Parathyroid adenoma (tissue), 2 donors: ENCODE measurements around the gene KIAA0753.

ENCODE experiments used
- H2AFZ ChIP-seq: fragments of 300-600 bp; sonication (generic); one replicate; pipeline ENCODE4 v1.7.0; 2017; ENCODE audit warnings: antibody characterized with exemption, mild to moderate bottlenecking
- H3K27ac ChIP-seq: fragments of 300-600 bp; sonication (generic); one replicate; pipeline ENCODE4 v1.7.0; 2017
- H3K27me3 ChIP-seq: fragments of 300-600 bp; sonication (generic); one replicate; pipeline ENCODE4 v1.7.0; 2017; ENCODE audit warnings: low read length; ENCODE audit not compliant: control insufficient read depth, insufficient read depth
- H3K36me3 ChIP-seq: fragments of 300-600 bp; sonication (generic); one replicate; pipeline ENCODE4 v1.7.0; 2017; ENCODE audit warnings: low read length; ENCODE audit not compliant: control insufficient read depth, insufficient read depth
- H3K4me1 ChIP-seq: fragments of 300-600 bp; sonication (generic); one replicate; pipeline ENCODE4 v1.7.0; 2017; ENCODE audit warnings: control low read depth
- H3K4me2 ChIP-seq: fragments of 300-600 bp; sonication (generic); one replicate; pipeline ENCODE4 v1.7.0; 2017; ENCODE audit warnings: low read length
- H3K4me3 ChIP-seq: fragments of 300-600 bp; sonication (generic); one replicate; pipeline ENCODE4 v1.7.0; 2017; ENCODE audit warnings: low read depth, low read length
- H3K79me2 ChIP-seq: fragments of 300-600 bp; sonication (generic); one replicate; pipeline ENCODE4 v1.7.0; 2017; ENCODE audit warnings: control low read depth
- H3K9ac ChIP-seq: fragments of 300-600 bp; sonication (generic); one replicate; pipeline ENCODE4 v1.7.0; 2017; ENCODE audit warnings: mild to moderate bottlenecking
- H3K9me3 ChIP-seq: fragments of 300-600 bp; sonication (generic); one replicate; pipeline ENCODE4 v1.7.0; 2017; ENCODE audit warnings: low read length; ENCODE audit not compliant: control insufficient read depth
- CTCF ChIP-seq: fragments of 300-600 bp; sonication (generic); IDR thresholded peaks from one replicate; pipeline ENCODE4 v1.7.0; 2017; ENCODE audit warnings: antibody characterized with exemption, mild to moderate bottlenecking
- donor health status: primary hyperparathyroidism.

KIAA0753 gene

DNA sequence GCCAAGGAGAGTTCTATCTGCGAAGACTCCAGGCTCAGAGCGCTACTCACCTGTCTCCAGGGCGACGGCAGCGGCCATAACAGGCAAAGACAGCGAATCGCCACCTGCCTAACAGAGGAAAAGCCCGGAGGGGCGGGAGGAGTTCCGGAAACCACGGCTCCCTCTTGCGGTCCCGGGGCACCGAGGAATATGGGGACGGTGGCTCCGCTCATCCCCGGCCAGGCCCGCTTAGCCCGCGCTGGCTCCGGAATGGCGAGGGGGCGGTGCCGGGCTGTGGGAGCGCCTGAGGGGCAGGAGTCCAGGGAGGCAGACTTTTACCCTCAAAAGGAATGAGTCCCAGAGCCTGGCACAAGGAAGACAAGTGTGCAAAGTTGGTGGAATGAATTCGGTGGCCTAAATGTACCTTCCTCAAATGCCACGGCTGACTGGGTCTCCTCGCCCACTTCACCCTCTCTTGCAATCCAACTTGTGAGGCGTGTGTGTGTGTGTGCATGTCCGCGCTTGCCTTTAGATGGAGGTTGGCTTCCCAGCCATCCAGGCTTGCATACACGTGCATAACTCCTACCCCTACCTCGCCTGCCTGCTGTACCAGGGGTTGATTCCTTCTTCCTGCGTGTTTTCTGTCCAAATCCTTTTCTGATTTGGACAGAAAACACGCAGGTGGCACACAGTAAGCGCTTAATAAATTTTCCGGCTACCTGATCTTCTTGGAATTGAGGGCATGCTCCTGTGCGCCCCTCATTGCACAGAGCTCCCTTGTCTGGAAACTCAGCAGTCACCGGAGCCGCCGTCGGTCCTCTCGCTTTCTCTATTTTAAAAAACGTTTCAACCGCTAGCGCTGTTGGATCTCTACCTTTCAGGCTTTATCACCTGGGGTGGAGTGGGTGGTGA is 14.6 kb upstream of the KIAA0753 start:
- H3K4me2 ChIP-seq = peak overlapping the region; percentile 61
- no peak for TF ChIP-seq CTCF
- H3K9ac ChIP-seq = no peak overlapping the region
- no peak overlapping the region for H2AFZ ChIP-seq
- H3K36me3 ChIP-seq = no peaks in the 10 kb centered on the region
- H3K79me2 ChIP-seq = no peaks in the 10 kb centered on the region
- no peaks in the 10 kb centered on the region for H3K9me3 ChIP-seq
- H3K4me3 ChIP-seq = peak overlapping the region; percentile 46
- no peak overlapping the region for H3K27ac ChIP-seq
- no peaks in the 10 kb centered on the region for H3K27me3 ChIP-seq
- H3K4me1 ChIP-seq = peaks cover 5% of the 10 kb centered on the region

DNA sequence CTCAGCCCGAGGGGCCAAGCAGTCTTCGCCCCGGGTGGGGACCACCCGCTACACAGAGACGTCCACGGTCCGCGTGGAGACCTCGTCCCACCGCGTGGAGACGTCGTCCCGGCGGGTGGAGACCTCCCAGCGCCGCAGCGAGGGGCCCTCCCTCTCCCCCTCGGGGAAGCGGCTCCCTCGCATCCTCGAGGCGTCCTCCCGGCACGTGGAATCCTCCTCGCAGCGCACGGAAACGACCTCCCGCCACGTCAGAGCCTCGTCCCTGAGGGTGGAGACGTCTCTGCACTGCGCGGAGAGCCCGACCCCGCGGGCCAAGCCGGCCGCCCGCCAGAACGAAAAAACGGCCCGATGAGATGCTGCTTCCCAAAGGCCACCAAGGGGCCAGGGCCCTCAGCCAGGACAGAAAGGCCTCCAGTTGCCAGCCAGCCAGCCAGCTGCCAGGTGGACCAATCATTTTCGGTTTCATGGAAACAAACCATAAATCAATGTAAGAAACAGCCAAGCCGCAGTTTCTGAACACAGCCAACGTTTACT is 11.5 kb upstream of the KIAA0753 start:
- Histone ChIP-seq H3K36me3 (no peaks in the 10 kb centered on the region), H3K9ac (no peak overlapping the region), H3K27me3 (no peaks in the 10 kb centered on the region), H3K4me2 (peak overlapping the region; percentile 97), H3K9me3 (no peaks in the 10 kb centered on the region), H3K79me2 (peaks cover 4% of the 10 kb centered on the region), H3K4me3 (peak overlapping the region; percentile 99), H3K27ac (peak overlapping the region; percentile 90), H3K4me1 (peaks cover 6% of the 10 kb centered on the region), H2AFZ (peak overlapping the region; percentile 97)
- no peak for TF ChIP-seq CTCF

DNA sequence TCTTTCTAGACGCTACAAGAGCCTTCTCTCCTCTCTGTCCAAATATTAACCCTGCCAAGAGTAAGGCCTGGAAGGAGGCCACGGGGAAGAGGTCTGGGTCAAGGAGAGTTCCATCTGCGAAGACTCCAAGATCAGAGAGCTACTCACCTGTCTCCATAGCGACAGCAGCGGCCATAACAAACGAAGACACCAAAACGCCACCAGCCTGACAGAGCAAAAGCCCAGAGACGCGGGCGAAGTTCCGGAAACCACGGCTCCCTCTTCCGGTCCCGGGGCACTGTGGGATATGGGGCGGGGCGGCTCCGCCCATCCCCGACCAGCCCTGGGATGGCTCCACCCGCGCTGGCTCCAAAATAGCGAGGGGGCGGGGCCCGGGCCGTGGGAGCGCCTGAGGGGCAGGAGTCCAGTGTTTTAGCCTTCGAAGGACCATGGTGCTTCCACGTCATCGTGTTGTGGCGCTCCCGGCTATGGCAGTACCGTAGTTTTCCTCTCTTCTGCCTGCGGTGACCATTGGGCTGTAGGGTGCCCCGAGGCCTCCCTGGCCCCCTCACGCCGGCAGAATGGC is 10.9 kb upstream of the KIAA0753 start, which contains the start of the genes C17orf100 and MED31:
TSS of gene C17orf100 (plus strand) at position 409 of the 565 bp plus-strand sequence. CDS start at position 561, 152 bp downstream.
TSS of gene MED31 (minus strand) at position 252 of the 565 bp plus-strand sequence. CDS start at position 175, 77 bp downstream.
- TF ChIP-seq CTCF = no peak
- H3K4me1 ChIP-seq = peaks cover 6% of the 10 kb centered on the region
- H3K27me3 ChIP-seq = no peaks in the 10 kb centered on the region
- peak within 1 kb of the TSS; percentile 90 for H3K27ac ChIP-seq
- H3K9me3 ChIP-seq = no peaks in the 10 kb centered on the region
- H3K79me2 ChIP-seq = peaks cover 4% of the 10 kb centered on the region
- H3K4me3 ChIP-seq = peak within 1 kb of the TSS; percentile 99
- no peaks in the 10 kb centered on the region for H3K36me3 ChIP-seq
- peak within 1 kb of the TSS; percentile 68 for H3K9ac ChIP-seq
- peak within 1 kb of the TSS; percentile 97 for H2AFZ ChIP-seq
- H3K4me2 ChIP-seq = peak within 1 kb of the TSS; percentile 97

GRCh38 chr17:6648181-6648580 is 7.7 kb upstream of the KIAA0753 start:
- Histone ChIP-seq H3K79me2 (peaks cover 4% of the 10 kb centered on the region), H3K4me3 (no peak overlapping the region), H3K9me3 (no peaks in the 10 kb centered on the region), H2AFZ (no peak overlapping the region), H3K9ac (no peak overlapping the region), H3K27me3 (no peaks in the 10 kb centered on the region), H3K36me3 (no peaks in the 10 kb centered on the region), H3K4me2 (no peak overlapping the region), H3K27ac (no peak overlapping the region), H3K4me1 (peaks cover 6% of the 10 kb centered on the region)
- TF ChIP-seq CTCF = no peak
